Hepatocyte (in vitro differentiated cells): Measurements from ENCODE around the gene TRAF5. TPM values are rescaled to one million over a fixed set of nuclear protein-coding genes. Genes with fewer than 3 reads are reported as not detected.

Source experiments
- DNase-seq: peaks from one replicate; pipeline ENCODE4 v3.0.0-alpha.2; 2016; ENCODE audit warnings: low spot score
- H2AFZ ChIP-seq: fragments of 200-600 bp; sonication (generic); 2 replicates; pipeline ENCODE4 v1.6.0; 2016; ENCODE audit warnings: antibody characterized with exemption, mild to moderate bottlenecking
- H3K27ac ChIP-seq: fragments of 200-600 bp; sonication (generic); 2 replicates; pipeline ENCODE4 v1.5.1; 2016; ENCODE audit warnings: mild to moderate bottlenecking
- H3K27me3 ChIP-seq: fragments of 200-600 bp; sonication (generic); 2 replicates; pipeline ENCODE4 v1.6.1; 2016
- H3K36me3 ChIP-seq: fragments of 200-600 bp; sonication (generic); replicated peaks from 2 replicates; pipeline ENCODE4 v1.5.1; 2016; ENCODE audit warnings: low read depth; ENCODE audit not compliant: insufficient read depth
- H3K4me1 ChIP-seq: fragments of 200-600 bp; sonication (generic); 2 replicates; pipeline ENCODE4 v1.5.1; 2016; ENCODE audit warnings: mild to moderate bottlenecking, moderate library complexity; ENCODE audit not compliant: insufficient read depth
- H3K4me2 ChIP-seq: fragments of 200-600 bp; sonication (generic); 2 replicates; pipeline ENCODE4 v1.6.0; 2016
- H3K4me3 ChIP-seq: fragments of 200-600 bp; sonication (generic); 2 replicates; pipeline ENCODE4 v1.5.1; 2016; ENCODE audit warnings: mild to moderate bottlenecking
- H3K79me2 ChIP-seq: fragments of 200-600 bp; sonication (generic); 2 replicates; pipeline ENCODE4 v1.6.0; 2017; ENCODE audit warnings: mild to moderate bottlenecking
- H3K9me2 ChIP-seq: fragments of 200-600 bp; sonication (generic); replicated peaks from 2 replicates; pipeline ENCODE4 v1.6.0; 2017; ENCODE audit warnings: mild to moderate bottlenecking; ENCODE audit not compliant: insufficient read depth
- H3K9me3 ChIP-seq: fragments of 200-600 bp; sonication (generic); 2 replicates; pipeline ENCODE4 v1.5.1; 2016; ENCODE audit warnings: low read depth, mild to moderate bottlenecking
- H4K20me1 ChIP-seq: fragments of 200-600 bp; sonication (generic); 2 replicates; pipeline ENCODE4 v1.6.0; 2016; ENCODE audit warnings: mild to moderate bottlenecking; ENCODE audit not compliant: insufficient read depth, poor library complexity, severe bottlenecking
- EZH2 ChIP-seq: fragments of 200-600 bp; sonication (generic); IDR thresholded peaks from 2 replicates; pipeline ENCODE4 v1.6.1; 2016; ENCODE audit warnings: antibody characterized with exemption, mild to moderate bottlenecking, borderline replicate concordance
- EZH2phosphoT487 ChIP-seq: fragments of 200-600 bp; sonication (generic); IDR thresholded peaks from one replicate; pipeline ENCODE4 v1.6.1; 2018; ENCODE audit warnings: antibody characterized with exemption, mild to moderate bottlenecking, low read depth, moderate library complexity; ENCODE audit not compliant: unreplicated experiment, severe bottlenecking
- WGBS: methylation state at CpG from one replicate; pipeline ENCODE4 v1.1.6; 2016; ENCODE audit warnings: low lambda C conversion rate; ENCODE audit errors: missing lambda C conversion rate; 5-methylcytosine and 5-hydroxymethylcytosine counted together
- polyA plus RNA-seq: library from polyadenylated mRNA; unstranded; fragments of >200 nt; fragmentation: Nextera tagmentation; extraction: Ambion mirVana; gene quantifications from 2 replicates; pipeline ENCODE4 v1.2.1, GENCODE V29; 2016
- total RNA-seq: library from RNA; depleted of rRNA; stranded (reverse); fragments of >200 nt; gene quantifications from 2 replicates; pipeline ENCODE4 v1.2.3, GENCODE V29; 2014
- TF ChIP-seq, protein P1 (sequence below): fragments of 200-600 bp; sonication (generic); IDR thresholded peaks from 2 replicates; pipeline ENCODE4 v1.5.1; 2016; ENCODE audit warnings: antibody characterized with exemption, mild to moderate bottlenecking; ENCODE audit not compliant: poor library complexity

TRAF5 gene
- total and polyA plus RNA-seq, 2 experiments from 2014 or later = 3.9 to 8.8 TPM

DNA sequence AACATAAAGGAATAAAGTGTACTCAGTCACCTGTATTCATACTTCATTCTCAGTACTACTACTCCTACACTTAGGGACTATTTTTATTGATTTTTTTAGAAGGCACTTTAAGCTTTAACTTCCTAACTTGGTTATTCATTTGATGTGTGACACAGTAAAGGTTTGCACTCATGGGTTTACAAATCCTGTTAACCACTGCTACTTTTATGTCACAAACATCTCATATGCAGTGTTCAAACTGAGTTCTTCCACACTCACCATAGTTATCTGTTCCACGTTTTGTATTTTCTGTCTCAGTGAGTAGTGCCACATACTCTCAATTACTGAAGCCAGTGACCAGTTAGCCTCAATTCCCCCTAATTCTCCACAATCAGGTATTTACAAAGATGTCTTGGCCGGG is 34.2 kb upstream of the TRAF5 start:
- Histone ChIP-seq H3K36me3 (no peaks in the 10 kb centered on the region), H3K4me2 (no peak overlapping the region), H3K79me2 (peaks cover 10% of the 10 kb centered on the region), H3K4me3 (no peak overlapping the region), H3K27ac (no peak overlapping the region), H3K9me2 (no peaks in the 10 kb centered on the region), H4K20me1 (peaks cover 6% of the 10 kb centered on the region), H2AFZ (no peak overlapping the region), H3K9me3 (no peaks in the 10 kb centered on the region), H3K27me3 (no peaks in the 10 kb centered on the region), H3K4me1 (no peaks in the 10 kb centered on the region)
- TF ChIP-seq EZH2 (no peak), EZH2phosphoT487 (no peak)
- TF ChIP-seq, protein P1, sequence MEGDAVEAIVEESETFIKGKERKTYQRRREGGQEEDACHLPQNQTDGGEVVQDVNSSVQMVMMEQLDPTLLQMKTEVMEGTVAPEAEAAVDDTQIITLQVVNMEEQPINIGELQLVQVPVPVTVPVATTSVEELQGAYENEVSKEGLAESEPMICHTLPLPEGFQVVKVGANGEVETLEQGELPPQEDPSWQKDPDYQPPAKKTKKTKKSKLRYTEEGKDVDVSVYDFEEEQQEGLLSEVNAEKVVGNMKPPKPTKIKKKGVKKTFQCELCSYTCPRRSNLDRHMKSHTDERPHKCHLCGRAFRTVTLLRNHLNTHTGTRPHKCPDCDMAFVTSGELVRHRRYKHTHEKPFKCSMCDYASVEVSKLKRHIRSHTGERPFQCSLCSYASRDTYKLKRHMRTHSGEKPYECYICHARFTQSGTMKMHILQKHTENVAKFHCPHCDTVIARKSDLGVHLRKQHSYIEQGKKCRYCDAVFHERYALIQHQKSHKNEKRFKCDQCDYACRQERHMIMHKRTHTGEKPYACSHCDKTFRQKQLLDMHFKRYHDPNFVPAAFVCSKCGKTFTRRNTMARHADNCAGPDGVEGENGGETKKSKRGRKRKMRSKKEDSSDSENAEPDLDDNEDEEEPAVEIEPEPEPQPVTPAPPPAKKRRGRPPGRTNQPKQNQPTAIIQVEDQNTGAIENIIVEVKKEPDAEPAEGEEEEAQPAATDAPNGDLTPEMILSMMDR = no peak
- 91% methylated on average over 2 of the region's 2 CpGs for WGBS
- no peak for DNase-seq

DNA sequence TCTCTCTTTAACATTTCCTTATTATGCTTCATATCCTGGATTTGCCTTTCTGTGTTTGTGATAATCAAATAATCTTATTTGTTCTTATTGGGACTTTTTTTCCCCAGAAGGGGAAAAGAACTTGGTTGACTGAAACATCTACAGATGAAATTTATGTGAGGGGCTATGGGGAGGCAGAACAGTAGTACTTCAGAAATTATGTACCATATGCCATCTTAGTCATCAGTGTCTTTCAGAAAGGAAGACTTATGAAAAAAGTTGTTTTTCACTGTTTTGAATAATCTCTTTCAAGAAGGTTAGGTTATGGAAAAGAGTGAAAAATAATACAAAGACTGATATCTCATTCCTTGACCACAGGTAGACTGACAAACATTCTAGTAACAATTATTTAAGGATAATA is 30.2 kb upstream of the TRAF5 start:
- Histone ChIP-seq H3K36me3 (no peaks in the 10 kb centered on the region), H3K4me3 (no peak overlapping the region), H3K27me3 (no peaks in the 10 kb centered on the region), H3K9me3 (no peaks in the 10 kb centered on the region), H3K9me2 (no peaks in the 10 kb centered on the region), H3K4me1 (no peaks in the 10 kb centered on the region), H4K20me1 (peaks cover 6% of the 10 kb centered on the region), H2AFZ (no peak overlapping the region), H3K4me2 (no peak overlapping the region), H3K79me2 (peaks cover 10% of the 10 kb centered on the region), H3K27ac (no peak overlapping the region)
- no peak for TF ChIP-seq EZH2phosphoT487
- TF ChIP-seq, protein P1 = no peak
- no peak for TF ChIP-seq EZH2
- no peak for DNase-seq

DNA sequence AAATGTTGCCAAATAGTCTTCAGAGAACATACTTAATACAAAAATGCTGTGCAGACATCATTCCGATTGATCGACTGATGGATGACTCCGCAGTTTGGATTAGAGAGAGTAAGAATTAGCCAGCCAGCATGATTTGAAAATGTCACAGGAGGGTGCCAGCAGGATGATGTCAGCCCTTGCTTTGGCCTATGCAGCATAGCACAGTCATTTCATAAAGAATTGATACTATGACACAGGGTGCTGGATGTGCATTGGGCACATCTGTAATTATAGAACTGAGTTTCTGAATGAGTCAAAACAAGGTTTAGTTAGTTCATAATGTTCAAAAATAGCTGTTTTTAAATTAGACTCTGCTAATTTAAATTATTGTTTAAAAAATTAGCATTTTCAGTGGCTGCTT is 21.6 kb upstream of the TRAF5 start:
- no peaks in the 10 kb centered on the region for H3K9me3 ChIP-seq
- no peak overlapping the region for H3K4me2 ChIP-seq
- H3K36me3 ChIP-seq = no peaks in the 10 kb centered on the region
- H3K4me1 ChIP-seq = no peaks in the 10 kb centered on the region
- H3K79me2 ChIP-seq = no peaks in the 10 kb centered on the region
- H2AFZ ChIP-seq = no peak overlapping the region
- H3K27me3 ChIP-seq = no peaks in the 10 kb centered on the region
- no peak overlapping the region for H3K27ac ChIP-seq
- H4K20me1 ChIP-seq = no peaks in the 10 kb centered on the region
- no peak for DNase-seq
- 97% methylated on average over 3 of the region's 3 CpGs for WGBS
- H3K9me2 ChIP-seq = no peaks in the 10 kb centered on the region
- no peak for TF ChIP-seq EZH2
- no peak overlapping the region for H3K4me3 ChIP-seq

GRCh38 chr1:211309617-211310016 is 17.0 kb upstream of the TRAF5 start:
- no peak overlapping the region for H3K4me2 ChIP-seq
- no peak overlapping the region for H3K4me3 ChIP-seq
- no peaks in the 10 kb centered on the region for H3K9me2 ChIP-seq
- H4K20me1 ChIP-seq = no peaks in the 10 kb centered on the region
- H3K4me1 ChIP-seq = no peaks in the 10 kb centered on the region
- H2AFZ ChIP-seq = no peak overlapping the region
- no peaks in the 10 kb centered on the region for H3K9me3 ChIP-seq
- H3K79me2 ChIP-seq = no peaks in the 10 kb centered on the region
- DNase-seq = no peak
- WGBS = 70% methylated on average over 3 of the region's 3 CpGs
- no peaks in the 10 kb centered on the region for H3K27me3 ChIP-seq
- H3K27ac ChIP-seq = no peak overlapping the region
- no peaks in the 10 kb centered on the region for H3K36me3 ChIP-seq
- TF ChIP-seq EZH2phosphoT487 (no peak), EZH2 (no peak)
- TF ChIP-seq, protein P1 = no peak
